ENCODE results near the gene ZNF436. TPM values are rescaled to one million over a fixed set of nuclear protein-coding genes. Genes with fewer than 3 reads are reported as not detected.
"Not testable (repeated sequence)": the region's sequence is repeated elsewhere in the genome, so short reads cannot be mapped to it uniquely, and the experiment has no call there.

Gene ZNF436
- polyA plus RNA-seq, 2 donors = 6.2 to 9.6 TPM

DNA sequence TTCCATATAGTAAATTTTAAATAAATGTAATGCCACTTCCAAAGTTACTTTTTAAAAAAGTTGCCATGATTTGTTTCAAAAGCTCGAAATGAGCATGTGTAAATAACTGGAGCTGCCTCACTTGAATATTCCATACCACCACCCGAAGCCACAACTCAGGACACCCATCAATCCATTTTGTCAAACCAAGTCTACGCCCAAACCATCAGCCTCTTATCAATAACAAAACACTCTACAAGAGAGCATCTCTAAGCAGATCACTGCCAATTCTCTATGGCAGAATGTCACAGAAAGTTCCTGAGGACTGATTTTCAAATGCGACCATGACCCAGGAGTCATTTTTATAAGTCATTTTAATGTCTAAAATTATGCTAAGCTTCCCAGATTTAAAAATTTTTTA is 30.0 kb downstream of the ZNF436 start:
- no peak overlapping the region for H3K4me3 ChIP-seq (ENCODE audit: low read depth in 1 of 2, low read length in 2 of 2)
- H3K9me3 ChIP-seq (ENCODE audit: control insufficient read depth in 2 of 2, insufficient read depth in 1 of 2, low read depth in 1 of 2, low read length in 1 of 2) = no peaks in the 10 kb centered on the region
- H3K27me3 ChIP-seq (ENCODE audit: control insufficient read depth in 1 of 2, insufficient read depth in 2 of 2, low read length in 2 of 2) = no peaks in the 10 kb centered on the region
- peaks cover 5 to 8% of the 10 kb centered on the region in 2 donors for H3K36me3 ChIP-seq (ENCODE audit: control insufficient read depth in 2 of 2, insufficient read depth in 2 of 2, low read length in 1 of 2)
- 61 to 68% methylated on average over 4 of the region's 4 CpGs for WGBS, 2 donors
- H3K4me1 ChIP-seq (ENCODE audit: control insufficient read depth in 2 of 2, insufficient read depth in 2 of 2, low read length in 1 of 2) = no peaks in the 10 kb centered on the region
- no peak overlapping the region for H3K27ac ChIP-seq (ENCODE audit: low read depth in 2 of 2, low read length in 1 of 2)

DNA sequence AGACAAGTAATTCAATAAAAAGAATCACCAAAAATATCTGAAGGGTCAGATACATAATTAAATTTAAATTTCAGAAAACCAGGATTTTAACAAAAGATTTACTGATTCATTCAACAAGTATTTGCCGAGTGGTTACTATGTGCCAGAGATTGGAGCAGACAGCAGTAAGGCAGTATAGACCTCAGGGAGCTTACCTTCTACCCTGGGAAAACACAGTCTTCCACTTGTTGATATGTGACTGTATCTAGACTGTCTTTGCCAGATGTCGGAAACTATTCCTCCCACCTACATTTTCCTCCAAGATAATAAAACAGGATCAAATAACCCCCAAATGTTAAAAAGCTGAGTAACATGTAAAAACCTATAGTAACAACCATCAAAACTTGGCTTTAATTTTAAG is 31.8 kb downstream of the ZNF436 start:
- H3K27me3 ChIP-seq (ENCODE audit: control insufficient read depth in 1 of 2, insufficient read depth in 2 of 2, low read length in 2 of 2) = no peaks in the 10 kb centered on the region
- no peaks in the 10 kb centered on the region for H3K9me3 ChIP-seq (ENCODE audit: control insufficient read depth in 2 of 2, insufficient read depth in 1 of 2, low read depth in 1 of 2, low read length in 1 of 2)
- WGBS, 2 donors = 74 to 83% methylated on average over 2 of the region's 2 CpGs
- H3K4me3 ChIP-seq (ENCODE audit: low read depth in 1 of 2, low read length in 2 of 2) = no peak overlapping the region
- peaks cover 5 to 8% of the 10 kb centered on the region in 2 donors for H3K36me3 ChIP-seq (ENCODE audit: control insufficient read depth in 2 of 2, insufficient read depth in 2 of 2, low read length in 1 of 2)
- no peaks in the 10 kb centered on the region for H3K4me1 ChIP-seq (ENCODE audit: control insufficient read depth in 2 of 2, insufficient read depth in 2 of 2, low read length in 1 of 2)
- no peak overlapping the region for H3K27ac ChIP-seq (ENCODE audit: low read depth in 2 of 2, low read length in 1 of 2)

DNA sequence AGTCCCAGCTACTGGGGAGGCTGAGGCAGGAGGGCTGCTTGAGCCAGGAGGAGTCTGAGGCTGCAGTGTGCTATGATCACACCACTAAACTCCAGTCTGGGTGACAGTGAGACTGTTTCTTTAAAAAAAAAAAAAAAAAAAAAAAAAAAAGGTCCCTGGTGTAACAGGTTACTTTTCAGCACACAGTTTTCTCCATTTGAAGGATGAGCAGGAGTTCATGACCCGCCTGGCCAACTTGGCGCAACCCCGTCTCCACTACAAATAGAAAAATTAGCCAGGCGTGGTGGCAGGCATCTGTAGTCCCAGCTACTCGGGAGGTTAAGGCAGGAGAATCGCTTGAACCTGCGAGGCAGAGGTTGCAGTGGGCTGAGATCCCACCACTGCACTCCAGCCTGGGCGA is 37.9 kb downstream of the ZNF436 start:
- 93 to 94% methylated on average over 8 of the region's 8 CpGs for WGBS, 2 donors
- Histone ChIP-seq H3K27ac (ENCODE audit: low read depth in 2 of 2, low read length in 1 of 2) (no peak overlapping the region), H3K27me3 (ENCODE audit: control insufficient read depth in 1 of 2, insufficient read depth in 2 of 2, low read length in 2 of 2) (no peaks in the 10 kb centered on the region), H3K4me1 (ENCODE audit: control insufficient read depth in 2 of 2, insufficient read depth in 2 of 2, low read length in 1 of 2) (no peaks in the 10 kb centered on the region), H3K36me3 (ENCODE audit: control insufficient read depth in 2 of 2, insufficient read depth in 2 of 2, low read length in 1 of 2) (peaks cover 5 to 9% of the 10 kb centered on the region in 2 donors), H3K9me3 (ENCODE audit: control insufficient read depth in 2 of 2, insufficient read depth in 1 of 2, low read depth in 1 of 2, low read length in 1 of 2) (no peaks in the 10 kb centered on the region), H3K4me3 (ENCODE audit: low read depth in 1 of 2, low read length in 2 of 2) (no peak overlapping the region)

DNA sequence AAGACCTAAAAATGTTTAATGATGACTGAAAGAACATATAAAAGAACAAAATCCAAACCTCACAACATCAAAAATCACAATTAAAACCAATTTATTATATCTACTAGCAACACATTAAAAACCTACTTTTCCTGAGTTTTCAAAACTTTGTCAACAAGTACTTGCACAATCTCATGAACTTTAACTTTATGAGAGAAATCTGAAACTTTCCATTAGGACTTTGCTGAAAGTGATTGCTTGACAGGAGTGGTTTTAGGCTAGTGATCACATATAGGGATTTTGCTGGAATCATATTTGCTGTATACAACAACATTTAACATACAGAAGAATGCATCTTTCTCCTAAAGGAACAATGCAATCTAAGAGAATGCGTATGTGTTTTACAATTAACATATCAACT is 38.8 kb downstream of the ZNF436 start:
- Histone ChIP-seq H3K4me1 (ENCODE audit: control insufficient read depth in 2 of 2, insufficient read depth in 2 of 2, low read length in 1 of 2) (no peaks in the 10 kb centered on the region), H3K4me3 (ENCODE audit: low read depth in 1 of 2, low read length in 2 of 2) (no peak overlapping the region), H3K36me3 (ENCODE audit: control insufficient read depth in 2 of 2, insufficient read depth in 2 of 2, low read length in 1 of 2) (peaks cover 5 to 9% of the 10 kb centered on the region in 2 donors), H3K27ac (ENCODE audit: low read depth in 2 of 2, low read length in 1 of 2) (no peak overlapping the region), H3K9me3 (ENCODE audit: control insufficient read depth in 2 of 2, insufficient read depth in 1 of 2, low read depth in 1 of 2, low read length in 1 of 2) (no peaks in the 10 kb centered on the region), H3K27me3 (ENCODE audit: control insufficient read depth in 1 of 2, insufficient read depth in 2 of 2, low read length in 2 of 2) (no peaks in the 10 kb centered on the region)
- 84 to 96% methylated on average over 1 of the region's 1 CpG for WGBS, 2 donors

DNA sequence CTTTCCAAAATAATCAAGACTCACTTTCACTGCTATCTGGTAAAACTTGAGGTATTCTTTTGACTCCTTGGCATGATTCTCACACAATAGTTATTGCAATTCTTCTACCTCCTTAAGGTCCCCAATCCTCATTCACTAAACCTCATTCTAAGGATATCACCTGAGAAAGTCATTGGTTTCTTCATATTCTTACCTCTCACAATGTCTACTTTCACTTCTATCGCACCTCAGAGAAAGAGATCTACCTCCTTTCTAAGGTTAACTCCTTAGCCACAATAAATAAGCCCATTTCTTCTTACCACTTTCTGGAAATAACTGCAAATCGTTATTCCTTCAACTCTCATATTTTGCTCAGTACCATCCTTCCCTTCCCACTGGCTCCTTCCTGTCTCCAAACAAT is 44.2 kb downstream of the ZNF436 start:
- Histone ChIP-seq H3K36me3 (ENCODE audit: control insufficient read depth in 2 of 2, insufficient read depth in 2 of 2, low read length in 1 of 2) (no peaks in the 10 kb centered on the region), H3K27me3 (ENCODE audit: control insufficient read depth in 1 of 2, insufficient read depth in 2 of 2, low read length in 2 of 2) (no peaks in the 10 kb centered on the region), H3K9me3 (ENCODE audit: control insufficient read depth in 2 of 2, insufficient read depth in 1 of 2, low read depth in 1 of 2, low read length in 1 of 2) (no peaks in the 10 kb centered on the region), H3K4me1 (ENCODE audit: control insufficient read depth in 2 of 2, insufficient read depth in 2 of 2, low read length in 1 of 2) (no peaks in the 10 kb centered on the region), H3K4me3 (ENCODE audit: low read depth in 1 of 2, low read length in 2 of 2) (no peak overlapping the region), H3K27ac (ENCODE audit: low read depth in 2 of 2, low read length in 1 of 2) (no peak overlapping the region)
- WGBS, 2 donors = 74 to 79% methylated on average over 2 of the region's 2 CpGs

DNA sequence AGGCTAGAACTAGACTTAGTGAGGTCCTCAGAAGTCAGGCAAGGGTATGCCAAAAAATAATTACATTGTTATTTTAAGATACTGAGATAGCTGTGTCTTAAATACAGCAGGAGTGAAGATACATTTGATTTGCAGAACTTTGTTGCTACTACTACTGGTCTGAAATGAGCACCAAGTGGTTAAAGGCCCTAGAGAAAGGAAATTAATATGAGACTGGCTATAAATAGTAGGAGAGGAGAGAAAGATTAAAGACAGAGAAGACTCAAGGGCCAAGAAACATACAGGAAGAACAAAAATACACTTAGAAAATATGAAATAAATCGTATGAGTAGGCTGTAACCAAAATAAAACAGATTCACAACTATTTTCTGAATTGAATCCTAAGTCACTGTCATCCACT is 46.9 kb downstream of the ZNF436 start:
- Histone ChIP-seq H3K4me3 (ENCODE audit: low read depth in 1 of 2, low read length in 2 of 2) (no peak overlapping the region), H3K4me1 (ENCODE audit: control insufficient read depth in 2 of 2, insufficient read depth in 2 of 2, low read length in 1 of 2) (no peaks in the 10 kb centered on the region), H3K36me3 (ENCODE audit: control insufficient read depth in 2 of 2, insufficient read depth in 2 of 2, low read length in 1 of 2) (no peaks in the 10 kb centered on the region), H3K27me3 (ENCODE audit: control insufficient read depth in 1 of 2, insufficient read depth in 2 of 2, low read length in 2 of 2) (no peaks in the 10 kb centered on the region), H3K9me3 (ENCODE audit: control insufficient read depth in 2 of 2, insufficient read depth in 1 of 2, low read depth in 1 of 2, low read length in 1 of 2) (no peaks in the 10 kb centered on the region), H3K27ac (ENCODE audit: low read depth in 2 of 2, low read length in 1 of 2) (no peak overlapping the region)
- 41 to 52% methylated on average over 1 of the region's 1 CpG for WGBS, 2 donors

DNA sequence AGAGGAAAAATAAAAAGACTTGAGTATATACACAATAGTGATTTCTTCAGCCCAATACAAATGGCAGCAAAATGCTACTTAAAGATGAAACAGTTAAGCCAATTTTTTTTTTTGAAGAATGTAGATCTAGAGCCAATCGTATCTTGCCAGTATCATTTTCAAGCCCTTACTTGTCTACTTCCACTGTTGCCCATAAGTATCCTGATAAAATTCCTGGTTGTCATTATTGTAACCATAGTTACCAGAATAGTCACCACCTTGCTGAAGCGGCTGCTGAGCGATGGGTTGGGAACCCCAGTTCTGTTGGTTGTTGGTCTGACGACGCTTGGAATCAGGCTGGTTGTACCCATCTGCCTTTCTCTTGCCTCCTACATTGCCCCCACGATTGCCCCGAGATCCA is 59.4 kb downstream of the ZNF436 start:
- not testable (repeated sequence) for H3K27ac ChIP-seq (ENCODE audit: low read depth in 2 of 2, low read length in 1 of 2); H3K4me1 ChIP-seq (ENCODE audit: control insufficient read depth in 2 of 2, insufficient read depth in 2 of 2, low read length in 1 of 2); H3K27me3 ChIP-seq (ENCODE audit: control insufficient read depth in 1 of 2, insufficient read depth in 2 of 2, low read length in 2 of 2); H3K9me3 ChIP-seq (ENCODE audit: control insufficient read depth in 2 of 2, insufficient read depth in 1 of 2, low read depth in 1 of 2, low read length in 1 of 2); H3K36me3 ChIP-seq (ENCODE audit: control insufficient read depth in 2 of 2, insufficient read depth in 2 of 2, low read length in 1 of 2); H3K4me3 ChIP-seq (ENCODE audit: low read depth in 1 of 2, low read length in 2 of 2)
- WGBS, 2 donors = 78 to 84% methylated on average over 7 of the region's 7 CpGs

Other genes with a start within 250 kb of the ZNF436 start
- 1 to 10 TPM; 3.6 to 4.4 TPM for gene LUZP1, start 201.0 kb downstream of the ZNF436 start, polyA plus RNA-seq
- gene HTR1D, start 152.3 kb downstream of the ZNF436 start, polyA plus RNA-seq = not detected
- 10 to 100 TPM; 46.5 to 62.3 TPM for gene HNRNPR, start 25.6 kb downstream of the ZNF436 start, polyA plus RNA-seq
- gene TCEA3, start 54.9 kb upstream of the ZNF436 start, polyA plus RNA-seq = 10 to 100 TPM; 22.0 to 37.7 TPM
- 10 to 100 TPM; 32.0 to 32.8 TPM for gene ASAP3, start 114.3 kb upstream of the ZNF436 start, polyA plus RNA-seq
- 1 to 10 TPM; 5.4 to 7.4 TPM for gene E2F2, start 161.4 kb upstream of the ZNF436 start, polyA plus RNA-seq
- gene ID3, start 189.7 kb upstream of the ZNF436 start, polyA plus RNA-seq = 10 to 100 TPM; 24.4 to 44.2 TPM

Measured in esophagus (tissue), 2 donors.